H9 (cell line): ENCODE data around the gene TET3. TPM values are rescaled to one million over a fixed set of nuclear protein-coding genes. Genes with fewer than 3 reads are reported as not detected.

Experiments used
- DNase-seq: peaks from one replicate; pipeline ENCODE4 v3.0.0-alpha.2; 2017
- H2AFZ ChIP-seq: one replicate; pipeline ENCODE4 v1.6.1; 2013; ENCODE audit warnings: mild to moderate bottlenecking, low read length, control low read depth, moderate library complexity
- H2AK5ac ChIP-seq: 2 replicates; pipeline ENCODE4 v1.6.1; 2013; ENCODE audit warnings: low read length, control low read depth, mixed read lengths; ENCODE audit not compliant: insufficient read length
- H2BK120ac ChIP-seq: one replicate; pipeline ENCODE4 v1.6.1; 2013; ENCODE audit warnings: low read depth, mild to moderate bottlenecking, low read length, control low read depth, inconsistent platforms; ENCODE audit not compliant: poor library complexity, severe bottlenecking
- H2BK12ac ChIP-seq: 2 replicates; pipeline ENCODE4 v1.6.1; 2013; ENCODE audit warnings: low read length, control low read depth, mixed read lengths, low read depth; ENCODE audit not compliant: insufficient read length
- H2BK15ac ChIP-seq: 2 replicates; pipeline ENCODE4 v1.6.1; 2013; ENCODE audit warnings: low read depth, low read length, control low read depth
- H2BK20ac ChIP-seq: one replicate; pipeline ENCODE4 v1.6.1; 2013; ENCODE audit warnings: low read depth, mild to moderate bottlenecking, low read length, control low read depth, inconsistent platforms; ENCODE audit not compliant: poor library complexity, severe bottlenecking
- H2BK5ac ChIP-seq: 2 replicates; pipeline ENCODE4 v1.6.1; 2013; ENCODE audit warnings: low read length, control low read depth, mixed read lengths; ENCODE audit not compliant: insufficient read length
- H3K14ac ChIP-seq: 2 replicates; pipeline ENCODE4 v1.6.1; 2013; ENCODE audit warnings: low read length, control low read depth; ENCODE audit not compliant: insufficient read depth
- H3K18ac ChIP-seq: 2 replicates; pipeline ENCODE4 v1.6.1; 2013; ENCODE audit warnings: low read depth, mild to moderate bottlenecking, mixed read lengths, low read length, control low read depth; ENCODE audit not compliant: insufficient read length
- H3K23ac ChIP-seq: 2 replicates; pipeline ENCODE4 v1.6.1; 2013; ENCODE audit warnings: low read length, control low read depth, mixed read lengths, low read depth; ENCODE audit not compliant: insufficient read length
- H3K23me2 ChIP-seq: 2 replicates; pipeline ENCODE4 v1.6.1; 2013; ENCODE audit warnings: low read depth, mild to moderate bottlenecking, mixed read lengths, low read length, control low read depth; ENCODE audit not compliant: insufficient read length, poor library complexity, severe bottlenecking
- H3K27ac ChIP-seq: 2 replicates; pipeline ENCODE4 v1.5.1; 2013; ENCODE audit warnings: low read length, control low read depth, mixed read lengths, low read depth; ENCODE audit not compliant: insufficient read length
- H3K27me3 ChIP-seq: 2 replicates; pipeline ENCODE4 v1.6.1; 2013; ENCODE audit warnings: low read length, control low read depth, inconsistent platforms; ENCODE audit not compliant: insufficient read depth
- H3K4ac ChIP-seq: 2 replicates; pipeline ENCODE4 v1.6.1; 2013; ENCODE audit warnings: low read depth, mild to moderate bottlenecking, control low read depth, inconsistent platforms, low read length, moderate library complexity
- H3K4me1 ChIP-seq: 2 replicates; pipeline ENCODE4 v1.6.1; 2013; ENCODE audit warnings: low read length, control low read depth, inconsistent platforms; ENCODE audit not compliant: insufficient read depth
- H3K4me2 ChIP-seq: 2 replicates; pipeline ENCODE4 v1.6.1; 2013; ENCODE audit warnings: low read length, control low read depth, mixed read lengths; ENCODE audit not compliant: insufficient read length, insufficient read depth
- H3K56ac ChIP-seq: 2 replicates; pipeline ENCODE4 v1.6.1; 2013; ENCODE audit warnings: low read depth, mild to moderate bottlenecking, mixed read lengths, low read length, control low read depth; ENCODE audit not compliant: insufficient read length
- H3K79me1 ChIP-seq: 2 replicates; pipeline ENCODE4 v1.6.1; 2013; ENCODE audit warnings: low read depth, mild to moderate bottlenecking, moderate library complexity, low read length, control low read depth, inconsistent platforms; ENCODE audit not compliant: insufficient read depth, poor library complexity, severe bottlenecking
- H3K79me2 ChIP-seq: 2 replicates; pipeline ENCODE4 v1.6.1; 2013; ENCODE audit warnings: low read length, control low read depth, inconsistent platforms; ENCODE audit not compliant: insufficient read depth
- H3K9ac ChIP-seq: 2 replicates; pipeline ENCODE4 v1.6.1; 2013; ENCODE audit warnings: low read length, control low read depth, mixed read lengths; ENCODE audit not compliant: insufficient read length; ENCODE audit errors: extremely low read depth
- H3K9me3 ChIP-seq: one replicate; pipeline ENCODE4 v1.6.1; 2013; ENCODE audit warnings: low read depth, low read length, inconsistent platforms; ENCODE audit not compliant: control insufficient read depth
- H3T11ph ChIP-seq: one replicate; pipeline ENCODE4 v1.6.1; 2013; ENCODE audit warnings: mild to moderate bottlenecking, low read length, control low read depth, inconsistent platforms
- H4K20me1 ChIP-seq: one replicate; pipeline ENCODE4 v1.6.1; 2013; ENCODE audit not compliant: control insufficient read depth, insufficient read length, insufficient read depth
- H4K5ac ChIP-seq: 2 replicates; pipeline ENCODE4 v1.6.1; 2013; ENCODE audit warnings: low read depth, mild to moderate bottlenecking, mixed read lengths, low read length, control low read depth; ENCODE audit not compliant: insufficient read length
- H4K8ac ChIP-seq: replicated peaks from 2 replicates; pipeline ENCODE4 v1.6.1; 2013; ENCODE audit warnings: low read length, control low read depth, mixed read lengths, low read depth; ENCODE audit not compliant: insufficient read length
- H4K91ac ChIP-seq: 2 replicates; pipeline ENCODE4 v1.6.1; 2013; ENCODE audit warnings: low read depth, mild to moderate bottlenecking, moderate library complexity, mixed read lengths, low read length, control low read depth; ENCODE audit not compliant: insufficient read length
- H3K27ac Mint-ChIP-seq, 3 experiments: 2 replicates in 2 of 3; 3 replicates in 1 of 3; pipeline ENCODE4 v1.8.0; 2020 to 2021; ENCODE audit warnings: mixed read lengths in 3 of 3, mild to moderate bottlenecking in 1 of 3, moderate library complexity in 1 of 3
- H3K27me3 Mint-ChIP-seq: 2 replicates; pipeline ENCODE4 v1.8.0; 2021; ENCODE audit warnings: low read depth, mild to moderate bottlenecking, moderate library complexity, mixed read lengths
- H3K36me3 Mint-ChIP-seq, 3 experiments: 2 replicates in 2 of 3; 3 replicates in 1 of 3; pipeline ENCODE4 v1.8.0; 2020 to 2021; ENCODE audit warnings: low read depth in 3 of 3, mixed read lengths in 3 of 3; ENCODE audit not compliant: insufficient read depth in 1 of 3
- H3K4me1 Mint-ChIP-seq, 2 experiments: 2 replicates each; pipeline ENCODE4 v1.8.0; 2020; ENCODE audit warnings: mixed read lengths in 2 of 2
- H3K4me3 Mint-ChIP-seq, 2 experiments: 2 replicates in 1 of 2; 3 replicates in 1 of 2; pipeline ENCODE4 v1.8.0; 2020 to 2021; ENCODE audit warnings: mild to moderate bottlenecking in 2 of 2, mixed read lengths in 2 of 2, moderate library complexity in 1 of 2
- H3K9me3 Mint-ChIP-seq, 2 experiments: 2 replicates in 1 of 2; 3 replicates in 1 of 2; pipeline ENCODE4 v1.8.0; 2020; ENCODE audit warnings: mild to moderate bottlenecking in 2 of 2, mixed read lengths in 2 of 2, moderate library complexity in 1 of 2
- CTCF ChIP-seq: fragments of 200-600 bp; sonication (generic); conservative IDR thresholded peaks from 3 replicates; pipeline ENCODE4 v1.8.0; 2021; ENCODE audit warnings: antibody characterized with exemption, mild to moderate bottlenecking
- WGBS: extraction: QIAGEN DNeasy Blood & Tissue Kit; methylation state at CpG from one replicate; pipeline ENCODE4 v1.1.7; 2013; ENCODE audit warnings: missing lambda C conversion rate, low lambda C conversion rate, mixed read lengths; ENCODE audit not compliant: insufficient read length; ENCODE audit errors: extremely low coverage; 5-methylcytosine and 5-hydroxymethylcytosine counted together
- total RNA-seq: library from RNA; stranded (reverse); gene quantifications from 2 replicates; pipeline ENCODE4 v1.2.1, GENCODE V29; 2021

The TET3 gene
- total RNA-seq, 1 experiment from 2014 or later = 24.7 TPM

GRCh38 chr2:73969356-73969755 lies 15.4 kb upstream of the TET3 start:
- Mint-ChIP-seq H3K27ac (no peak overlapping the region), H3K4me1 (peaks cover 14 to 19% of the 10 kb centered on the region in 2 experiments), H3K4me3 (no peak overlapping the region), H3K9me3 (no peaks in the 10 kb centered on the region), H3K27me3 (peaks cover 18% of the 10 kb centered on the region), H3K36me3 (no peaks in the 10 kb centered on the region; a peak in 1 of 7 replicates)
- H2BK120ac ChIP-seq = no peak overlapping the region
- H2BK20ac ChIP-seq = no peak overlapping the region
- no peak overlapping the region for H3K27ac ChIP-seq
- H2AK5ac ChIP-seq = no peak overlapping the region
- H3K9ac ChIP-seq = no peak overlapping the region
- DNase-seq = no peak
- H3T11ph ChIP-seq = no peak overlapping the region
- no peak overlapping the region for H2BK12ac ChIP-seq
- H3K79me1 ChIP-seq = no peaks in the 10 kb centered on the region
- no peaks in the 10 kb centered on the region for H3K27me3 ChIP-seq
- H4K20me1 ChIP-seq = no peaks in the 10 kb centered on the region
- no peak overlapping the region for H3K14ac ChIP-seq
- H4K8ac ChIP-seq = no peak overlapping the region
- H3K56ac ChIP-seq = no peak overlapping the region
- no peak overlapping the region for H3K23ac ChIP-seq
- H3K4ac ChIP-seq = no peak overlapping the region
- H2AFZ ChIP-seq = no peak overlapping the region
- H3K79me2 ChIP-seq = no peaks in the 10 kb centered on the region
- H3K23me2 ChIP-seq = no peaks in the 10 kb centered on the region
- H2BK5ac ChIP-seq = no peak overlapping the region
- H3K18ac ChIP-seq = no peak overlapping the region
- H2BK15ac ChIP-seq = no peak overlapping the region
- no CpG with 5 or more reads among the region's 4 CpGs for WGBS
- H4K91ac ChIP-seq = no peak overlapping the region
- no peak for TF ChIP-seq CTCF
- no peaks in the 10 kb centered on the region for H3K9me3 ChIP-seq
- H4K5ac ChIP-seq = no peak overlapping the region
- no peaks in the 10 kb centered on the region for H3K4me1 ChIP-seq
- no peak overlapping the region for H3K4me2 ChIP-seq
